ENCODE data around the gene AUNIP. TPM values are rescaled to one million over a fixed set of nuclear protein-coding genes. Genes with fewer than 3 reads are reported as not detected.
A peak's percentile ranks its signal among the peaks of the same experiment; 100 is the strongest.

The AUNIP gene
- total RNA-seq, 1 experiment from 2014 or later, result 9.4 TPM

- Mint-ChIP-seq H3K27ac (ENCODE audit: low read depth, unreplicated experiment) (peak overlapping the region; percentile 54), H3K4me3 (ENCODE audit: unreplicated experiment) (peak overlapping the region; percentile 81), H3K36me3 (ENCODE audit: insufficient read depth, unreplicated experiment) (no peaks in the 10 kb centered on the region), H3K4me1 (ENCODE audit: insufficient read depth, unreplicated experiment) (peaks cover 15% of the 10 kb centered on the region), H3K9me3 (ENCODE audit: unreplicated experiment) (no peaks in the 10 kb centered on the region), H3K27me3 (ENCODE audit: insufficient read depth, unreplicated experiment) (no peaks in the 10 kb centered on the region)
- no TSS peak for BruUV-seq (replicated peaks)
- CTCF ChIA-PET, result interaction anchor here (0.6 to 1.2 kb wide), 7 partner anchors 8 to 271 kb away, joined by 3 to 4 read pairs (median 3); partner anchors contain the start of gene PAFAH2
- intact Hi-C loops (cut with micrococcal nuclease), result loop anchor here (5.0 kb wide), 1 partner anchor 52 kb away; no protein-coding TSS in a partner anchor
- DNase-seq (ENCODE audit: unreplicated experiment), result no peak
- no peak for TF ChIP-seq CTCF (IDR thresholded peaks at IDR 0.05; ENCODE audit: unreplicated experiment)
- POLR2A ChIA-PET, result interaction anchor here (0.6 to 6.9 kb wide), 12 partner anchors 11 to 1129 kb away, joined by 3 to 83 read pairs (median 6); partner anchors contain the start of genes CLIC4, MTFR1L and PAFAH2
Observed at GRCh38 chr1:25874635-25875153, 15.4 kb upstream of the AUNIP start.

GRCh38 chr1:25874209-25874608, 15.0 kb upstream of the AUNIP start:
- BruUV-seq (replicated peaks), result no TSS peak
- Mint-ChIP-seq H3K4me1 (ENCODE audit: insufficient read depth, unreplicated experiment) (peaks cover 15% of the 10 kb centered on the region), H3K4me3 (ENCODE audit: unreplicated experiment) (peak overlapping the region; percentile 81), H3K36me3 (ENCODE audit: insufficient read depth, unreplicated experiment) (peaks cover 2% of the 10 kb centered on the region), H3K27me3 (ENCODE audit: insufficient read depth, unreplicated experiment) (no peaks in the 10 kb centered on the region), H3K27ac (ENCODE audit: low read depth, unreplicated experiment) (no peak overlapping the region), H3K9me3 (ENCODE audit: unreplicated experiment) (no peaks in the 10 kb centered on the region)
- no peak for DNase-seq (ENCODE audit: unreplicated experiment)
- POLR2A ChIA-PET, result interaction anchor here (1.0 to 6.9 kb wide), 7 partner anchors 10 to 54 kb away, joined by 3 to 83 read pairs (median 8); partner anchors contain the start of gene MTFR1L
- TF ChIP-seq CTCF (IDR thresholded peaks at IDR 0.05; ENCODE audit: unreplicated experiment), result no peak
- CTCF ChIA-PET, result interaction anchor here (0.6 to 0.8 kb wide), 4 partner anchors 9 to 123 kb away, joined by 3 to 4 read pairs (median 4); partner anchors contain the start of gene PAFAH2
- intact Hi-C loops (cut with micrococcal nuclease), result loop anchor here (5.0 kb wide), 1 partner anchor 52 kb away; no protein-coding TSS in a partner anchor

GRCh38 chr1:25873120-25873519, 13.9 kb upstream of the AUNIP start:
- peaks cover 15% of the 10 kb centered on the region for H3K4me1 Mint-ChIP-seq (ENCODE audit: insufficient read depth, unreplicated experiment)
- CTCF ChIA-PET, result interaction anchor here (0.7 to 2.1 kb wide), 2 partner anchors 19 to 45 kb away, joined by 3 to 5 read pairs; no protein-coding TSS in a partner anchor
- H3K9me3 Mint-ChIP-seq (ENCODE audit: unreplicated experiment), result no peaks in the 10 kb centered on the region
- no peak for DNase-seq (ENCODE audit: unreplicated experiment)
- no peak overlapping the region for H3K4me3 Mint-ChIP-seq (ENCODE audit: unreplicated experiment)
- peaks cover 9% of the 10 kb centered on the region for H3K36me3 Mint-ChIP-seq (ENCODE audit: insufficient read depth, unreplicated experiment)
- no TSS peak for BruUV-seq (replicated peaks)
- no peaks in the 10 kb centered on the region for H3K27me3 Mint-ChIP-seq (ENCODE audit: insufficient read depth, unreplicated experiment)
- no peak overlapping the region for H3K27ac Mint-ChIP-seq (ENCODE audit: low read depth, unreplicated experiment)
- POLR2A ChIA-PET, result interaction anchor here (1.5 to 3.4 kb wide), 3 partner anchors 19 to 53 kb away, joined by 4 to 25 read pairs (median 14); partner anchors contain the start of gene MTFR1L
- intact Hi-C loops (cut with micrococcal nuclease), result loop anchor here (5.0 kb wide), 1 partner anchor 51 kb away; no protein-coding TSS in a partner anchor
- no peak for TF ChIP-seq CTCF (IDR thresholded peaks at IDR 0.05; ENCODE audit: unreplicated experiment)

- Mint-ChIP-seq H3K9me3 (ENCODE audit: unreplicated experiment) (no peaks in the 10 kb centered on the region), H3K4me3 (ENCODE audit: unreplicated experiment) (no peak overlapping the region), H3K27me3 (ENCODE audit: insufficient read depth, unreplicated experiment) (no peaks in the 10 kb centered on the region), H3K4me1 (ENCODE audit: insufficient read depth, unreplicated experiment) (peaks cover 15% of the 10 kb centered on the region), H3K36me3 (ENCODE audit: insufficient read depth, unreplicated experiment) (peaks cover 9% of the 10 kb centered on the region), H3K27ac (ENCODE audit: low read depth, unreplicated experiment) (no peak overlapping the region)
- DNase-seq (ENCODE audit: unreplicated experiment), result no peak
- TF ChIP-seq CTCF (IDR thresholded peaks at IDR 0.05; ENCODE audit: unreplicated experiment), result no peak
- CTCF ChIA-PET, result interaction anchor here (0.6 to 2.1 kb wide), 4 partner anchors 14 to 45 kb away, joined by 3 to 5 read pairs (median 3); no protein-coding TSS in a partner anchor
- intact Hi-C loops (cut with micrococcal nuclease), result loop anchor here (5.0 kb wide), 1 partner anchor 50 kb away; no protein-coding TSS in a partner anchor
- no TSS peak for BruUV-seq (replicated peaks)
- POLR2A ChIA-PET, result interaction anchor here (0.7 to 3.4 kb wide), 5 partner anchors 18 to 416 kb away, joined by 4 to 25 read pairs (median 7); partner anchors contain the start of gene MTFR1L
Observed at GRCh38 chr1:25872713-25873112, 13.5 kb upstream of the AUNIP start.
